Measurements from ENCODE around the gene CORO2B. TPM values are rescaled to one million over a fixed set of nuclear protein-coding genes. Genes with fewer than 3 reads are reported as not detected.

Gene CORO2B
- total RNA-seq, 1 experiment from 2014 or later: not detected

GRCh38 chr15:68571582-68571981, 7.2 kb upstream of the CORO2B start:
- DNase-seq (ENCODE audit: extremely low read depth, low read depth): no peak

- no peak for DNase-seq (ENCODE audit: extremely low read depth, low read depth)
These were observed 6.5 kb upstream of the CORO2B start for GRCh38 chr15:68572309-68572708.

GRCh38 chr15:68572921-68573320, 5.9 kb upstream of the CORO2B start:
- DNase-seq (ENCODE audit: extremely low read depth, low read depth): no peak

- DNase-seq (ENCODE audit: extremely low read depth, low read depth): no peak
These were observed 4.7 kb upstream of the CORO2B start for GRCh38 chr15:68574046-68574445.

GRCh38 chr15:68574629-68575028, 4.2 kb upstream of the CORO2B start:
- DNase-seq (ENCODE audit: extremely low read depth, low read depth): no peak

GRCh38 chr15:68576235-68576892, 2.4 kb upstream of the CORO2B start:
- no peak for DNase-seq (ENCODE audit: extremely low read depth, low read depth)

GRCh38 chr15:68578175-68578979, 416 bp upstream of the CORO2B start:
- no peak for DNase-seq (ENCODE audit: extremely low read depth, low read depth)

- no peak for DNase-seq (ENCODE audit: extremely low read depth, low read depth)
These were observed 1.5 kb downstream of the CORO2B start for GRCh38 chr15:68580026-68580882.

GRCh38 chr15:68580883-68581155, 2.0 kb downstream of the CORO2B start:
- no peak for DNase-seq (ENCODE audit: extremely low read depth, low read depth)

- no peak for DNase-seq (ENCODE audit: extremely low read depth, low read depth)
These were observed 2.9 kb downstream of the CORO2B start for GRCh38 chr15:68581725-68582124.

GRCh38 chr15:68582236-68582635, 3.4 kb downstream of the CORO2B start:
- DNase-seq (ENCODE audit: extremely low read depth, low read depth): no peak

- no peak for DNase-seq (ENCODE audit: extremely low read depth, low read depth)
These were observed 4.1 kb downstream of the CORO2B start for GRCh38 chr15:68582864-68583263.

- no peak for DNase-seq (ENCODE audit: extremely low read depth, low read depth)
These were observed 4.5 kb downstream of the CORO2B start for GRCh38 chr15:68583321-68583720.

GRCh38 chr15:68583936-68584755, 5.4 kb downstream of the CORO2B start:
- DNase-seq (ENCODE audit: extremely low read depth, low read depth): no peak

GRCh38 chr15:68584756-68585573, 6.2 kb downstream of the CORO2B start:
- no peak for DNase-seq (ENCODE audit: extremely low read depth, low read depth)

- no peak for DNase-seq (ENCODE audit: extremely low read depth, low read depth)
These were observed 6.9 kb downstream of the CORO2B start for GRCh38 chr15:68585574-68586273.

- DNase-seq (ENCODE audit: extremely low read depth, low read depth): no peak
These were observed 7.6 kb downstream of the CORO2B start for GRCh38 chr15:68586274-68586961.

GRCh38 chr15:68587769-68588385, 9.1 kb downstream of the CORO2B start:
- DNase-seq (ENCODE audit: extremely low read depth, low read depth): no peak
